Natural killer cell (primary cell): ENCODE results near the gene POLR3GL. TPM values are rescaled to one million over a fixed set of nuclear protein-coding genes. Genes with fewer than 3 reads are reported as not detected.
A peak's percentile ranks its signal among the peaks of the same experiment; 100 is the strongest.

Experiments
- ATAC-seq, 3 donors: fragments of 150-1000 bp in 2 of 3; fragments of 200-7000 bp in 1 of 3; cut with Tn5 transposase; 1 replicate in 1 of 3; 2 replicates in 2 of 3; pipeline ENCODE4 v1.10.0; 2021; ENCODE audit warnings: mild to moderate bottlenecking in 2 of 3, moderate library complexity in 2 of 3
- DNase-seq, 2 donors: peaks; one replicate each; pipeline versions ENCODE4 v3.0.0 to v3.0.0-alpha.2; 2013 to 2021; ENCODE audit warnings: mixed read lengths in 1 of 2
- H3K27ac ChIP-seq: one replicate; pipeline ENCODE4 v1.5.1; 2013; ENCODE audit warnings: mild to moderate bottlenecking, low read length
- H3K27me3 ChIP-seq: one replicate; pipeline ENCODE4 v1.6.1; 2013; ENCODE audit warnings: low read length; ENCODE audit not compliant: control insufficient read depth, insufficient read depth
- H3K36me3 ChIP-seq: one replicate; pipeline ENCODE4 v1.6.1; 2013; ENCODE audit warnings: low read length; ENCODE audit not compliant: control insufficient read depth, insufficient read depth
- H3K4me1 ChIP-seq: one replicate; pipeline ENCODE4 v1.6.1; 2013; ENCODE audit warnings: low read length; ENCODE audit not compliant: control insufficient read depth, insufficient read depth
- H3K4me3 ChIP-seq: one replicate; pipeline ENCODE4 v1.5.1; 2013; ENCODE audit warnings: low read length
- H3K9me3 ChIP-seq: one replicate; pipeline ENCODE4 v1.6.1; 2013; ENCODE audit warnings: low read length; ENCODE audit not compliant: control insufficient read depth, insufficient read depth
- H3K27ac Mint-ChIP-seq, 2 donors: one replicate each; pipeline ENCODE4 v1.8.0; 2022; ENCODE audit warnings: mild to moderate bottlenecking in 2 of 2, mixed read lengths in 2 of 2, moderate library complexity in 1 of 2
- H3K27me3 Mint-ChIP-seq, 2 donors: one replicate each; pipeline ENCODE4 v1.8.0; 2022; ENCODE audit warnings: low read depth in 2 of 2, mixed read lengths in 2 of 2
- H3K36me3 Mint-ChIP-seq: one replicate; pipeline ENCODE4 v1.8.0; 2022; ENCODE audit warnings: mixed read lengths
- H3K4me1 Mint-ChIP-seq, 2 donors: one replicate each; pipeline ENCODE4 v1.8.0; 2022; ENCODE audit warnings: mixed read lengths in 2 of 2
- H3K4me3 Mint-ChIP-seq: one replicate; pipeline ENCODE4 v1.8.0; 2022; ENCODE audit warnings: mild to moderate bottlenecking, moderate library complexity, mixed read lengths
- H3K9me3 Mint-ChIP-seq, 2 donors: one replicate each; pipeline ENCODE4 v1.8.0; 2022; ENCODE audit warnings: mixed read lengths in 2 of 2
- CTCF ChIP-seq: fragments of 200-600 bp; IDR thresholded peaks from one replicate; pipeline ENCODE4 v1.8.0; 2022; ENCODE audit warnings: antibody characterized with exemption
- WGBS: methylation state at CpG from one replicate; pipeline ENCODE4 v1.1.7; 2013; ENCODE audit warnings: missing lambda C conversion rate; ENCODE audit not compliant: insufficient coverage; 5-methylcytosine and 5-hydroxymethylcytosine counted together
- intact Hi-C: fragments of 100-400 bp; cut with micrococcal nuclease; formaldehyde crosslinking; loops from one replicate; pipeline ENCODE4 v1.14.2; 2022
- total RNA-seq, 4 donors: library from RNA; stranded (reverse); fragments of 120-200 nt in 1 of 4; gene quantifications; one replicate each; pipeline versions ENCODE4 v1.2.3 to v1.2.4, GENCODE V29; 2013 to 2022

Gene POLR3GL
- total RNA-seq, 3 donors from 2014 or later (not counting 1 experiment from before 2014, with no cell fraction given), result 34.9 to 37.5 (median 37.4) TPM

GRCh38 chr1:145946477-145946986 lies 18.0 kb upstream of the POLR3GL start:
- 100% methylated on average over 2 of the region's 4 CpGs for WGBS
- Mint-ChIP-seq H3K36me3 (peaks cover 14% of the 10 kb centered on the region), H3K4me1 (peaks cover 14 to 36% of the 10 kb centered on the region in 2 donors), H3K4me3 (no peak overlapping the region), H3K9me3 (no peaks in the 10 kb centered on the region), H3K27ac (no peak overlapping the region), H3K27me3 (no peaks in the 10 kb centered on the region)
- DNase-seq, result no peak
- ATAC-seq, result no peak
- no peak overlapping the region for H3K4me3 ChIP-seq
- H3K27me3 ChIP-seq, result no peaks in the 10 kb centered on the region
- no peak for TF ChIP-seq CTCF
- intact Hi-C loops, result no loop called here
- peaks cover 24% of the 10 kb centered on the region for H3K36me3 ChIP-seq
- H3K4me1 ChIP-seq, result peaks cover 9% of the 10 kb centered on the region
- H3K27ac ChIP-seq, result no peak overlapping the region
- no peaks in the 10 kb centered on the region for H3K9me3 ChIP-seq

DNA sequence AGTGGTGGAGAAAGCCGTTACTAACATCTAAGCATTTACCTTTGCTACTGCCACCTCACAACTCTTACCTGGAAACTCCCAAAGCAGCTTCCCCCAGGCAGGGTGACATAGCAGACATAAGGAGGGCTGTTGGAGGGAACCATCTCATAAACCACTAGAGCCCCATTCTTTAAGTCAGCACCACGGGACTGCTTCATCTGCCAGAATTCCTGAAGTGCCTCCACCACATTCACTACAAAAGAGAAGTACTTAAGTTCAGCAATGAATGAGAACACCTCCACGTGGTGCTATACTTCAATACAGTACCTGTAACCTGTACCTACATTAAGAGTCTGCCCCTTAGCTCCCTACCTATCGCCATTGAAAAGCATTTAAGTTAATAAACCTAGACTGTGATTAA lies 16.9 kb upstream of the POLR3GL start:
- Histone ChIP-seq H3K4me1 (peaks cover 9% of the 10 kb centered on the region), H3K27me3 (no peaks in the 10 kb centered on the region), H3K9me3 (no peaks in the 10 kb centered on the region), H3K4me3 (no peak overlapping the region), H3K27ac (no peak overlapping the region), H3K36me3 (peaks cover 17% of the 10 kb centered on the region)
- 96% methylated on average over 4 of the region's 4 CpGs for WGBS
- Mint-ChIP-seq H3K4me3 (no peak overlapping the region), H3K27me3 (no peaks in the 10 kb centered on the region), H3K36me3 (peaks cover 7% of the 10 kb centered on the region), H3K9me3 (no peaks in the 10 kb centered on the region), H3K4me1 (peaks cover 20 to 39% of the 10 kb centered on the region in 2 donors), H3K27ac (peak overlapping the region in 1 of 2 donors; percentile 50)
- no peak for DNase-seq
- no peak for TF ChIP-seq CTCF
- intact Hi-C loops, result no loop called here
- ATAC-seq, result no peak

GRCh38 chr1:145949219-145949618 lies 15.3 kb upstream of the POLR3GL start:
- H3K27me3 ChIP-seq, result no peaks in the 10 kb centered on the region
- no peak for TF ChIP-seq CTCF
- H3K27me3 Mint-ChIP-seq, result no peaks in the 10 kb centered on the region
- H3K9me3 Mint-ChIP-seq, result no peaks in the 10 kb centered on the region
- intact Hi-C loops, result no loop called here
- DNase-seq (no peak), ATAC-seq (no peak)
- peaks cover 18 to 49% of the 10 kb centered on the region in 2 donors for H3K4me1 Mint-ChIP-seq
- H3K36me3 Mint-ChIP-seq, result no peaks in the 10 kb centered on the region
- H3K36me3 ChIP-seq, result peaks cover 12% of the 10 kb centered on the region
- H3K4me3 Mint-ChIP-seq, result no peak overlapping the region
- H3K9me3 ChIP-seq, result no peaks in the 10 kb centered on the region
- WGBS, result 98% methylated on average over 4 of the region's 4 CpGs
- H3K4me1 ChIP-seq, result peaks cover 9% of the 10 kb centered on the region
- no peak overlapping the region for H3K4me3 ChIP-seq
- no peak overlapping the region for H3K27ac ChIP-seq
- H3K27ac Mint-ChIP-seq, result peak overlapping the region in 1 of 2 donors; percentile 7

DNA sequence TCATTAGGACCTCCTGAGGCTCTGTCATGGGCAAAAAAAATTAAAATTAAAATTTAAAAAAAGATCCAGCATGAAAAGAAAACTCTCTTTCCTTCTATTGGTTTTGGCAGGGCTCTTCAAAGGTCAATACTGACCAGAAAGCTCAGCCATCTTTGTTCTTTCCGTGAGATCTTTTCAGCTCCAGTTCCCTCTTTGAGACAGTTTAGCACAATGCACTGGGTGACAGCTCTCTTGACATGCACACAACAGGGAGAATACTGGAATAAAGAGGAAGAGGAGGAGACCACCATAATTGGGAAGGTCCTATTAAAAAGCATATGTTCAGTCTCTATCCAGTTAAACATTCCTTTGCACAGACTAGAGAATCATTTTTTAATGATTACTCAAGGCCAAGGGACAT lies 13.0 kb upstream of the POLR3GL start:
- H3K27me3 Mint-ChIP-seq, result no peaks in the 10 kb centered on the region
- H3K4me1 Mint-ChIP-seq, result peaks cover 42 to 72% of the 10 kb centered on the region in 2 donors

More for the DNA sequence above, 13.0 kb upstream of the POLR3GL start:
- Mint-ChIP-seq H3K4me3 (no peak overlapping the region), H3K9me3 (no peaks in the 10 kb centered on the region), H3K36me3 (no peaks in the 10 kb centered on the region), H3K27ac (no peak overlapping the region)
- ATAC-seq, result no peak
- no peak for TF ChIP-seq CTCF
- Histone ChIP-seq H3K27me3 (no peaks in the 10 kb centered on the region), H3K4me1 (peaks cover 12% of the 10 kb centered on the region), H3K36me3 (peaks cover 10% of the 10 kb centered on the region), H3K9me3 (no peaks in the 10 kb centered on the region), H3K27ac (no peak overlapping the region), H3K4me3 (no peak overlapping the region)
- no peak for DNase-seq
- WGBS, result 100% methylated on average over 1 of the region's 1 CpG
- intact Hi-C loops, result no loop called here
